Measurements from ENCODE around the gene ERBB3. TPM values are rescaled to one million over a fixed set of nuclear protein-coding genes. Genes with fewer than 3 reads are reported as not detected.

ERBB3 gene
- total RNA-seq, 1 experiment from 2014 or later = 56.5 TPM

GRCh38 chr12:56040963-56041551, 38.9 kb upstream of the ERBB3 start:
- Mint-ChIP-seq H3K36me3 (ENCODE audit: insufficient read depth in 1 of 3, low read depth in 3 of 3) (peaks cover 23 to 43% (median 38%) of the 10 kb centered on the region in 3 experiments), H3K4me3 (peak overlapping the region; percentile 98), H3K9me3 (peaks cover 0 to 3% of the 10 kb centered on the region in 2 experiments; a peak in 1 of 5 replicates), H3K27me3 (ENCODE audit: low read depth) (no peaks in the 10 kb centered on the region), H3K27ac (peak overlapping the region; percentile 94 to 99 (median 96)), H3K4me1 (peaks cover 22 to 28% of the 10 kb centered on the region in 2 experiments)
- H3K9ac ChIP-seq (ENCODE audit: extremely low read depth, insufficient read length, low read length) = peak overlapping the region; percentile 67
- peak overlapping the region; percentile 48 for H3K27ac ChIP-seq (ENCODE audit: insufficient read length, low read depth, low read length)
- no peaks in the 10 kb centered on the region for H3K27me3 ChIP-seq (ENCODE audit: insufficient read depth, low read length)
- H3T11ph ChIP-seq (ENCODE audit: low read length) = no peak overlapping the region
- H2AK5ac ChIP-seq (ENCODE audit: insufficient read length, low read length) = no peak overlapping the region
- no peak overlapping the region for H4K91ac ChIP-seq (ENCODE audit: insufficient read length, low read depth, low read length)
- no peak overlapping the region for H2BK20ac ChIP-seq (ENCODE audit: low read depth, low read length, poor library complexity, severe bottlenecking)
- H2BK15ac ChIP-seq (ENCODE audit: low read depth, low read length) = no peak overlapping the region
- no peak overlapping the region for H2BK5ac ChIP-seq (ENCODE audit: insufficient read length, low read length)
- H3K14ac ChIP-seq (ENCODE audit: insufficient read depth, low read length) = no peak overlapping the region
- H3K4me2 ChIP-seq (ENCODE audit: insufficient read depth, insufficient read length, low read length) = peak overlapping the region; percentile 66
- TF ChIP-seq, protein P1, sequence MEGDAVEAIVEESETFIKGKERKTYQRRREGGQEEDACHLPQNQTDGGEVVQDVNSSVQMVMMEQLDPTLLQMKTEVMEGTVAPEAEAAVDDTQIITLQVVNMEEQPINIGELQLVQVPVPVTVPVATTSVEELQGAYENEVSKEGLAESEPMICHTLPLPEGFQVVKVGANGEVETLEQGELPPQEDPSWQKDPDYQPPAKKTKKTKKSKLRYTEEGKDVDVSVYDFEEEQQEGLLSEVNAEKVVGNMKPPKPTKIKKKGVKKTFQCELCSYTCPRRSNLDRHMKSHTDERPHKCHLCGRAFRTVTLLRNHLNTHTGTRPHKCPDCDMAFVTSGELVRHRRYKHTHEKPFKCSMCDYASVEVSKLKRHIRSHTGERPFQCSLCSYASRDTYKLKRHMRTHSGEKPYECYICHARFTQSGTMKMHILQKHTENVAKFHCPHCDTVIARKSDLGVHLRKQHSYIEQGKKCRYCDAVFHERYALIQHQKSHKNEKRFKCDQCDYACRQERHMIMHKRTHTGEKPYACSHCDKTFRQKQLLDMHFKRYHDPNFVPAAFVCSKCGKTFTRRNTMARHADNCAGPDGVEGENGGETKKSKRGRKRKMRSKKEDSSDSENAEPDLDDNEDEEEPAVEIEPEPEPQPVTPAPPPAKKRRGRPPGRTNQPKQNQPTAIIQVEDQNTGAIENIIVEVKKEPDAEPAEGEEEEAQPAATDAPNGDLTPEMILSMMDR (conservative IDR thresholded peaks at IDR 0.05) = no peak
- peaks cover 3% of the 10 kb centered on the region for H4K20me1 ChIP-seq (ENCODE audit: control insufficient read depth, insufficient read depth, insufficient read length)
- no peak overlapping the region for H3K18ac ChIP-seq (ENCODE audit: insufficient read length, low read depth, low read length)
- no peaks in the 10 kb centered on the region for H3K79me1 ChIP-seq (ENCODE audit: insufficient read depth, low read depth, low read length, poor library complexity, severe bottlenecking)
- no peak overlapping the region for H2BK12ac ChIP-seq (ENCODE audit: insufficient read length, low read depth, low read length)
- no peak overlapping the region for H3K56ac ChIP-seq (ENCODE audit: insufficient read length, low read depth, low read length)
- no peak overlapping the region for H2AFZ ChIP-seq (ENCODE audit: low read length)
- no peaks in the 10 kb centered on the region for H3K9me3 ChIP-seq (ENCODE audit: control insufficient read depth, low read depth, low read length)
- WGBS (ENCODE audit: extremely low coverage, insufficient read length, low lambda C conversion rate) = no CpG with 5 or more reads among the region's 14 CpGs
- no peak overlapping the region for H2BK120ac ChIP-seq (ENCODE audit: low read depth, low read length, poor library complexity, severe bottlenecking)
- peak; percentile 68 for DNase-seq
- H4K5ac ChIP-seq (ENCODE audit: insufficient read length, low read depth, low read length) = no peak overlapping the region
- H4K8ac ChIP-seq (replicated peaks; ENCODE audit: insufficient read length, low read depth, low read length) = no peak overlapping the region
- H3K4me1 ChIP-seq (ENCODE audit: insufficient read depth, low read length) = no peaks in the 10 kb centered on the region; the same call in 1 of the 2 replicates
- no peak overlapping the region for H3K4ac ChIP-seq (ENCODE audit: low read depth, low read length)
- H3K23me2 ChIP-seq (ENCODE audit: insufficient read length, low read depth, low read length, poor library complexity, severe bottlenecking) = no peaks in the 10 kb centered on the region
- H3K79me2 ChIP-seq (ENCODE audit: insufficient read depth, low read length) = peaks cover 11% of the 10 kb centered on the region; the same call in 1 of the 2 replicates
- no peak overlapping the region for H3K23ac ChIP-seq (ENCODE audit: insufficient read length, low read depth, low read length)
